H9 (cell line): ENCODE data around the gene P2RX5. TPM values are rescaled to one million over a fixed set of nuclear protein-coding genes. Genes with fewer than 3 reads are reported as not detected.

ENCODE experiments used
- DNase-seq: peaks from one replicate; pipeline ENCODE4 v3.0.0-alpha.2; 2017
- H2AFZ ChIP-seq: one replicate; pipeline ENCODE4 v1.6.1; 2013; ENCODE audit warnings: mild to moderate bottlenecking, low read length, control low read depth, moderate library complexity
- H2AK5ac ChIP-seq: 2 replicates; pipeline ENCODE4 v1.6.1; 2013; ENCODE audit warnings: low read length, control low read depth, mixed read lengths; ENCODE audit not compliant: insufficient read length
- H2BK120ac ChIP-seq: one replicate; pipeline ENCODE4 v1.6.1; 2013; ENCODE audit warnings: low read depth, mild to moderate bottlenecking, low read length, control low read depth, inconsistent platforms; ENCODE audit not compliant: poor library complexity, severe bottlenecking
- H2BK12ac ChIP-seq: 2 replicates; pipeline ENCODE4 v1.6.1; 2013; ENCODE audit warnings: low read length, control low read depth, mixed read lengths, low read depth; ENCODE audit not compliant: insufficient read length
- H2BK15ac ChIP-seq: 2 replicates; pipeline ENCODE4 v1.6.1; 2013; ENCODE audit warnings: low read depth, low read length, control low read depth
- H2BK20ac ChIP-seq: one replicate; pipeline ENCODE4 v1.6.1; 2013; ENCODE audit warnings: low read depth, mild to moderate bottlenecking, low read length, control low read depth, inconsistent platforms; ENCODE audit not compliant: poor library complexity, severe bottlenecking
- H2BK5ac ChIP-seq: 2 replicates; pipeline ENCODE4 v1.6.1; 2013; ENCODE audit warnings: low read length, control low read depth, mixed read lengths; ENCODE audit not compliant: insufficient read length
- H3K14ac ChIP-seq: 2 replicates; pipeline ENCODE4 v1.6.1; 2013; ENCODE audit warnings: low read length, control low read depth; ENCODE audit not compliant: insufficient read depth
- H3K18ac ChIP-seq: 2 replicates; pipeline ENCODE4 v1.6.1; 2013; ENCODE audit warnings: low read depth, mild to moderate bottlenecking, mixed read lengths, low read length, control low read depth; ENCODE audit not compliant: insufficient read length
- H3K23ac ChIP-seq: 2 replicates; pipeline ENCODE4 v1.6.1; 2013; ENCODE audit warnings: low read length, control low read depth, mixed read lengths, low read depth; ENCODE audit not compliant: insufficient read length
- H3K23me2 ChIP-seq: 2 replicates; pipeline ENCODE4 v1.6.1; 2013; ENCODE audit warnings: low read depth, mild to moderate bottlenecking, mixed read lengths, low read length, control low read depth; ENCODE audit not compliant: insufficient read length, poor library complexity, severe bottlenecking
- H3K27ac ChIP-seq: 2 replicates; pipeline ENCODE4 v1.5.1; 2013; ENCODE audit warnings: low read length, control low read depth, mixed read lengths, low read depth; ENCODE audit not compliant: insufficient read length
- H3K27me3 ChIP-seq: 2 replicates; pipeline ENCODE4 v1.6.1; 2013; ENCODE audit warnings: low read length, control low read depth, inconsistent platforms; ENCODE audit not compliant: insufficient read depth
- H3K4ac ChIP-seq: 2 replicates; pipeline ENCODE4 v1.6.1; 2013; ENCODE audit warnings: low read depth, mild to moderate bottlenecking, control low read depth, inconsistent platforms, low read length, moderate library complexity
- H3K4me1 ChIP-seq: 2 replicates; pipeline ENCODE4 v1.6.1; 2013; ENCODE audit warnings: low read length, control low read depth, inconsistent platforms; ENCODE audit not compliant: insufficient read depth
- H3K4me2 ChIP-seq: 2 replicates; pipeline ENCODE4 v1.6.1; 2013; ENCODE audit warnings: low read length, control low read depth, mixed read lengths; ENCODE audit not compliant: insufficient read length, insufficient read depth
- H3K56ac ChIP-seq: 2 replicates; pipeline ENCODE4 v1.6.1; 2013; ENCODE audit warnings: low read depth, mild to moderate bottlenecking, mixed read lengths, low read length, control low read depth; ENCODE audit not compliant: insufficient read length
- H3K79me1 ChIP-seq: 2 replicates; pipeline ENCODE4 v1.6.1; 2013; ENCODE audit warnings: low read depth, mild to moderate bottlenecking, moderate library complexity, low read length, control low read depth, inconsistent platforms; ENCODE audit not compliant: insufficient read depth, poor library complexity, severe bottlenecking
- H3K79me2 ChIP-seq: 2 replicates; pipeline ENCODE4 v1.6.1; 2013; ENCODE audit warnings: low read length, control low read depth, inconsistent platforms; ENCODE audit not compliant: insufficient read depth
- H3K9ac ChIP-seq: 2 replicates; pipeline ENCODE4 v1.6.1; 2013; ENCODE audit warnings: low read length, control low read depth, mixed read lengths; ENCODE audit not compliant: insufficient read length; ENCODE audit errors: extremely low read depth
- H3K9me3 ChIP-seq: one replicate; pipeline ENCODE4 v1.6.1; 2013; ENCODE audit warnings: low read depth, low read length, inconsistent platforms; ENCODE audit not compliant: control insufficient read depth
- H3T11ph ChIP-seq: one replicate; pipeline ENCODE4 v1.6.1; 2013; ENCODE audit warnings: mild to moderate bottlenecking, low read length, control low read depth, inconsistent platforms
- H4K20me1 ChIP-seq: one replicate; pipeline ENCODE4 v1.6.1; 2013; ENCODE audit not compliant: control insufficient read depth, insufficient read length, insufficient read depth
- H4K5ac ChIP-seq: 2 replicates; pipeline ENCODE4 v1.6.1; 2013; ENCODE audit warnings: low read depth, mild to moderate bottlenecking, mixed read lengths, low read length, control low read depth; ENCODE audit not compliant: insufficient read length
- H4K8ac ChIP-seq: replicated peaks from 2 replicates; pipeline ENCODE4 v1.6.1; 2013; ENCODE audit warnings: low read length, control low read depth, mixed read lengths, low read depth; ENCODE audit not compliant: insufficient read length
- H4K91ac ChIP-seq: 2 replicates; pipeline ENCODE4 v1.6.1; 2013; ENCODE audit warnings: low read depth, mild to moderate bottlenecking, moderate library complexity, mixed read lengths, low read length, control low read depth; ENCODE audit not compliant: insufficient read length
- H3K27ac Mint-ChIP-seq, 3 experiments: 2 replicates in 2 of 3; 3 replicates in 1 of 3; pipeline ENCODE4 v1.8.0; 2020 to 2021; ENCODE audit warnings: mixed read lengths in 3 of 3, mild to moderate bottlenecking in 1 of 3, moderate library complexity in 1 of 3
- H3K27me3 Mint-ChIP-seq: 2 replicates; pipeline ENCODE4 v1.8.0; 2021; ENCODE audit warnings: low read depth, mild to moderate bottlenecking, moderate library complexity, mixed read lengths
- H3K36me3 Mint-ChIP-seq, 3 experiments: 2 replicates in 2 of 3; 3 replicates in 1 of 3; pipeline ENCODE4 v1.8.0; 2020 to 2021; ENCODE audit warnings: low read depth in 3 of 3, mixed read lengths in 3 of 3; ENCODE audit not compliant: insufficient read depth in 1 of 3
- H3K4me1 Mint-ChIP-seq, 2 experiments: 2 replicates each; pipeline ENCODE4 v1.8.0; 2020; ENCODE audit warnings: mixed read lengths in 2 of 2
- H3K4me3 Mint-ChIP-seq, 2 experiments: 2 replicates in 1 of 2; 3 replicates in 1 of 2; pipeline ENCODE4 v1.8.0; 2020 to 2021; ENCODE audit warnings: mild to moderate bottlenecking in 2 of 2, mixed read lengths in 2 of 2, moderate library complexity in 1 of 2
- H3K9me3 Mint-ChIP-seq, 2 experiments: 2 replicates in 1 of 2; 3 replicates in 1 of 2; pipeline ENCODE4 v1.8.0; 2020; ENCODE audit warnings: mild to moderate bottlenecking in 2 of 2, mixed read lengths in 2 of 2, moderate library complexity in 1 of 2
- CTCF ChIP-seq: fragments of 200-600 bp; sonication (generic); conservative IDR thresholded peaks from 3 replicates; pipeline ENCODE4 v1.8.0; 2021; ENCODE audit warnings: antibody characterized with exemption, mild to moderate bottlenecking
- WGBS: extraction: QIAGEN DNeasy Blood & Tissue Kit; methylation state at CpG from one replicate; pipeline ENCODE4 v1.1.7; 2013; ENCODE audit warnings: missing lambda C conversion rate, low lambda C conversion rate, mixed read lengths; ENCODE audit not compliant: insufficient read length; ENCODE audit errors: extremely low coverage; 5-methylcytosine and 5-hydroxymethylcytosine counted together
- total RNA-seq: library from RNA; stranded (reverse); gene quantifications from 2 replicates; pipeline ENCODE4 v1.2.1, GENCODE V29; 2021

P2RX5 gene
- total RNA-seq, 1 experiment from 2014 or later: 4.7 TPM

- H2BK5ac ChIP-seq: no peak overlapping the region
- H2AFZ ChIP-seq: no peak overlapping the region
- peaks cover 11% of the 10 kb centered on the region for H3K23me2 ChIP-seq
- H3K27ac ChIP-seq: no peak overlapping the region
- no peak overlapping the region for H2BK20ac ChIP-seq
- H3K4ac ChIP-seq: no peak overlapping the region
- no peak overlapping the region for H3K56ac ChIP-seq
- no CpG with 5 or more reads among the region's 27 CpGs for WGBS
- no peaks in the 10 kb centered on the region for H3K4me1 ChIP-seq
- Mint-ChIP-seq H3K4me1 (peaks cover 17 to 25% of the 10 kb centered on the region in 2 experiments), H3K4me3 (peak overlapping the region; percentile 94), H3K27me3 (no peaks in the 10 kb centered on the region), H3K36me3 (peaks cover 37 to 53% (median 48%) of the 10 kb centered on the region in 3 experiments), H3K9me3 (no peaks in the 10 kb centered on the region), H3K27ac (peak overlapping the region; percentile 48 to 94 (median 93); a peak in 5 of 7 replicates)
- no peak overlapping the region for H2BK12ac ChIP-seq
- no peak for DNase-seq
- no peak overlapping the region for H3T11ph ChIP-seq
- H2BK120ac ChIP-seq: no peak overlapping the region
- H3K9me3 ChIP-seq: no peaks in the 10 kb centered on the region
- TF ChIP-seq CTCF: no peak
- H4K20me1 ChIP-seq: no peaks in the 10 kb centered on the region
- no peaks in the 10 kb centered on the region for H3K27me3 ChIP-seq
- peaks cover 6% of the 10 kb centered on the region for H3K79me1 ChIP-seq
- no peak overlapping the region for H3K23ac ChIP-seq
- peaks cover 8% of the 10 kb centered on the region; the same call in 1 of the 2 replicates for H3K79me2 ChIP-seq
- no peak overlapping the region for H4K91ac ChIP-seq
- H3K4me2 ChIP-seq: peak overlapping the region; percentile 63
- no peak overlapping the region for H4K5ac ChIP-seq
- H3K18ac ChIP-seq: no peak overlapping the region
- no peak overlapping the region for H4K8ac ChIP-seq
- peak overlapping the region; percentile 78 for H3K9ac ChIP-seq
- peak overlapping the region; percentile 7; the same call in 1 of the 2 replicates for H3K14ac ChIP-seq
- H2BK15ac ChIP-seq: no peak overlapping the region
- no peak overlapping the region for H2AK5ac ChIP-seq
Measured at GRCh38 chr17:3724378-3725077, 28.6 kb upstream of the P2RX5 start.
